SKM-1 (cell line): Measurements from ENCODE around the gene DALRD3.

ENCODE experiments used
- DNase-seq: peaks from one replicate; lab custom pipeline; 2025; ENCODE audit not compliant: unreplicated experiment; lab: John Stamatoyannopoulos, UW

DALRD3 gene

GRCh38 chr3:49017971-49018706 is at the start of gene DALRD3:
Gene DALRD3 (minus strand): TSS chr3:49018580. CDS start chr3:49018564, 16 bp downstream.
- peak; percentile 53 for DNase-seq

GRCh38 chr3:49058011-49058410 is 39.6 kb upstream of the DALRD3 start:
- DNase-seq, result no peak

GRCh38 chr3:49057268-49057667 is 38.9 kb upstream of the DALRD3 start:
- DNase-seq, result no peak

- DNase-seq, result no peak
These were observed 36.0 kb upstream of the DALRD3 start for GRCh38 chr3:49054344-49054862.

GRCh38 chr3:49053543-49053942 is 35.2 kb upstream of the DALRD3 start:
- DNase-seq, result no peak

GRCh38 chr3:49035281-49035680 is 16.9 kb upstream of the DALRD3 start:
- DNase-seq, result no peak

- DNase-seq, result no peak
These were observed 16.3 kb upstream of the DALRD3 start for GRCh38 chr3:49034650-49035049.

- no peak for DNase-seq
These were observed 14.4 kb upstream of the DALRD3 start for GRCh38 chr3:49032646-49033304.

GRCh38 chr3:49030321-49030720 is 11.9 kb upstream of the DALRD3 start:
- no peak for DNase-seq

GRCh38 chr3:49029563-49029884 is 11.1 kb upstream of the DALRD3 start:
- no peak for DNase-seq

- peak; percentile 87 for DNase-seq
These were observed 10.5 kb upstream of the DALRD3 start, which contains the start of gene IMPDH2 for GRCh38 chr3:49028673-49029562. Gene IMPDH2 (minus strand): TSS chr3:49029398. CDS start chr3:49029350, 48 bp downstream.

- no peak for DNase-seq
These were observed 9.9 kb upstream of the DALRD3 start for GRCh38 chr3:49028298-49028672.

- DNase-seq, result no peak
These were observed 9.3 kb upstream of the DALRD3 start for GRCh38 chr3:49027634-49028033.

- no peak for DNase-seq
These were observed 8.2 kb upstream of the DALRD3 start for GRCh38 chr3:49026536-49026935.

- no peak for DNase-seq
These were observed 7.6 kb upstream of the DALRD3 start for GRCh38 chr3:49025793-49026520.

GRCh38 chr3:49025005-49025792 is 6.8 kb upstream of the DALRD3 start:
- DNase-seq, result no peak

- DNase-seq, result no peak
These were observed 6.1 kb upstream of the DALRD3 start for GRCh38 chr3:49024449-49024848.

- DNase-seq, result no peak
These were observed 5.4 kb upstream of the DALRD3 start for GRCh38 chr3:49023775-49024174.

- no peak for DNase-seq
These were observed 4.3 kb upstream of the DALRD3 start for GRCh38 chr3:49022688-49023171.
